CD4-positive, alpha-beta T cell (primary cell): ENCODE measurements around the gene TMEM121B. TPM values are rescaled to one million over a fixed set of nuclear protein-coding genes. Genes with fewer than 3 reads are reported as not detected.

Experiments used
- ATAC-seq: fragments of 200-7000 bp; cut with Tn5 transposase; one replicate; pipeline ENCODE4 v1.10.0; 2022; ENCODE audit warnings: mild to moderate bottlenecking; ENCODE audit not compliant: poor library complexity
- CTCF ChIA-PET: fragments of 350-600 bp; sonication (Branson Sonifier 250); formaldehyde crosslinking; loops from one replicate; lab custom pipeline; 2021; ENCODE audit warnings: antibody characterized with exemption, inconsistent platforms; lab: Charles Lee
- POLR2A ChIA-PET: fragments of 350-600 bp; sonication (Branson Sonifier 250); formaldehyde crosslinking; loops from one replicate; lab custom pipeline; 2021; ENCODE audit warnings: antibody characterized with exemption, inconsistent platforms; lab: Charles Lee
- DNase-seq, 14 experiments: peaks; one replicate each; pipeline ENCODE4 v3.0.0-alpha.2; 2013 to 2020; ENCODE audit warnings: mixed read lengths in 2 of 14
- H3K27ac ChIP-seq, 2 donors: one replicate each; pipeline versions ENCODE4 v1.5.1 to v1.7.0; 2013; ENCODE audit warnings: low read length in 2 of 2, low read depth in 1 of 2, mild to moderate bottlenecking in 1 of 2
- H3K27me3 ChIP-seq, 2 experiments: 1 replicate in 1 of 2; 2 replicates in 1 of 2; pipeline versions ENCODE4 v1.6.1 to v1.7.0; 2013; ENCODE audit warnings: low read length in 2 of 2, control low read depth in 1 of 2, mild to moderate bottlenecking in 1 of 2, moderate library complexity in 1 of 2; ENCODE audit not compliant: insufficient read depth in 2 of 2, control insufficient read depth in 1 of 2
- H3K36me3 ChIP-seq: one replicate; pipeline ENCODE4 v1.6.1; 2013; ENCODE audit warnings: low read length, control low read depth; ENCODE audit not compliant: insufficient read depth
- H3K4me1 ChIP-seq: one replicate; pipeline ENCODE4 v1.6.1; 2013; ENCODE audit warnings: low read length, control low read depth; ENCODE audit not compliant: insufficient read depth
- H3K4me3 ChIP-seq: one replicate; pipeline ENCODE4 v1.5.1; 2013; ENCODE audit warnings: mild to moderate bottlenecking, low read length, moderate library complexity
- H3K9me3 ChIP-seq, 2 experiments: 1 replicate in 1 of 2; 2 replicates in 1 of 2; pipeline versions ENCODE4 v1.6.1 to v1.7.0; 2013; ENCODE audit warnings: low read length in 2 of 2, mild to moderate bottlenecking in 2 of 2, control low read depth in 1 of 2, moderate library complexity in 1 of 2; ENCODE audit not compliant: control insufficient read depth in 1 of 2, insufficient read depth in 1 of 2
- H3K27ac Mint-ChIP-seq: one replicate; pipeline ENCODE4 v1.8.0; 2020; ENCODE audit warnings: mixed read lengths
- H3K27me3 Mint-ChIP-seq: one replicate; pipeline ENCODE4 v1.8.0; 2021; ENCODE audit warnings: mixed read lengths
- H3K36me3 Mint-ChIP-seq: one replicate; pipeline ENCODE4 v1.8.0; 2021; ENCODE audit warnings: low read depth, mixed read lengths
- H3K4me1 Mint-ChIP-seq: one replicate; pipeline ENCODE4 v1.8.0; 2021; ENCODE audit warnings: low read depth, mixed read lengths
- H3K4me3 Mint-ChIP-seq: one replicate; pipeline ENCODE4 v1.8.0; 2020; ENCODE audit warnings: mild to moderate bottlenecking, mixed read lengths
- H3K9me3 Mint-ChIP-seq: one replicate; pipeline ENCODE4 v1.8.0; 2020; ENCODE audit warnings: mixed read lengths
- intact Hi-C, 2 experiments: fragments of 100-400 bp; cut with DNase I in 1 of 2; cut with micrococcal nuclease in 1 of 2; formaldehyde crosslinking; loops; one replicate each; pipeline versions ENCODE4 v1.15.1 to v1.9.0; 2023 to 2025; cut with DNase I, micrococcal nuclease
- total RNA-seq, 174 experiments: library from RNA in 2 of 174; stranded (reverse) in 2 of 174; gene quantifications; one replicate each; pipeline ENCODE4 v1.2.3 and lab custom pipeline; 2021 to 2026
- TF ChIP-seq, protein P1 (sequence below): fragments of 200-600 bp; IDR thresholded peaks from one replicate; pipeline ENCODE4 v1.8.0; 2022; ENCODE audit warnings: antibody characterized with exemption, mild to moderate bottlenecking

TMEM121B gene
- total RNA-seq, 2 experiments from 2014 or later = 0.05 to 0.08 TPM

DNA sequence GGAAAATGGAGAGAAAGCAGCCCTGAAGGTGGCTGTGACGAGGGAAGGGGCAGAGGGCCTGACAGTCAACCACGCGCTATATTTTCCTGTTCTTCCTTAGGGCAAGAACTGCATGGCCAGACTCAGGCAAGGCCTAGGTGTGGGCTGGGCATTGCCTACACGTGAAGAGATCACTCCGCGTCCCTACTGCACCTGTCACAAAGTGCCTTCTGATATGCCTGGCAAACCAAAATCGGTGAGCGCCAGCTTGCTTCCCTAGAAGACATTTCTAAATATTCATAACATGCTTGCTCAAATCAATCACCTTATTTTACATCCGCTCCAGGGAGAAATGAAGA, 6.3 kb downstream of the TMEM121B start:
- peak overlapping the region; percentile 80 for H3K27ac Mint-ChIP-seq
- CTCF ChIA-PET = interaction anchor here (0.6 kb wide), 1 partner anchor 8 kb away, joined by 3 read pairs; no protein-coding TSS in a partner anchor
- no peak overlapping the region for H3K4me3 ChIP-seq
- POLR2A ChIA-PET = interaction anchor here (3.0 to 3.8 kb wide), 2 partner anchors 8 to 27 kb away, joined by 21 to 42 read pairs; no protein-coding TSS in a partner anchor
- no peaks in the 10 kb centered on the region for H3K27me3 Mint-ChIP-seq
- no peaks in the 10 kb centered on the region for H3K27me3 ChIP-seq
- no peak for ATAC-seq
- no peak overlapping the region for H3K4me3 Mint-ChIP-seq
- H3K4me1 Mint-ChIP-seq = peaks cover 84% of the 10 kb centered on the region
- TF ChIP-seq, protein P1, sequence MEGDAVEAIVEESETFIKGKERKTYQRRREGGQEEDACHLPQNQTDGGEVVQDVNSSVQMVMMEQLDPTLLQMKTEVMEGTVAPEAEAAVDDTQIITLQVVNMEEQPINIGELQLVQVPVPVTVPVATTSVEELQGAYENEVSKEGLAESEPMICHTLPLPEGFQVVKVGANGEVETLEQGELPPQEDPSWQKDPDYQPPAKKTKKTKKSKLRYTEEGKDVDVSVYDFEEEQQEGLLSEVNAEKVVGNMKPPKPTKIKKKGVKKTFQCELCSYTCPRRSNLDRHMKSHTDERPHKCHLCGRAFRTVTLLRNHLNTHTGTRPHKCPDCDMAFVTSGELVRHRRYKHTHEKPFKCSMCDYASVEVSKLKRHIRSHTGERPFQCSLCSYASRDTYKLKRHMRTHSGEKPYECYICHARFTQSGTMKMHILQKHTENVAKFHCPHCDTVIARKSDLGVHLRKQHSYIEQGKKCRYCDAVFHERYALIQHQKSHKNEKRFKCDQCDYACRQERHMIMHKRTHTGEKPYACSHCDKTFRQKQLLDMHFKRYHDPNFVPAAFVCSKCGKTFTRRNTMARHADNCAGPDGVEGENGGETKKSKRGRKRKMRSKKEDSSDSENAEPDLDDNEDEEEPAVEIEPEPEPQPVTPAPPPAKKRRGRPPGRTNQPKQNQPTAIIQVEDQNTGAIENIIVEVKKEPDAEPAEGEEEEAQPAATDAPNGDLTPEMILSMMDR = no peak
- no peak overlapping the region for H3K27ac ChIP-seq
- no peaks in the 10 kb centered on the region for H3K9me3 ChIP-seq
- DNase-seq = no peak
- peaks cover 21% of the 10 kb centered on the region for H3K36me3 Mint-ChIP-seq
- H3K9me3 Mint-ChIP-seq = no peaks in the 10 kb centered on the region
- peaks cover 61% of the 10 kb centered on the region for H3K4me1 ChIP-seq
- intact Hi-C loops = loop anchor here (5.0 kb wide), 1 partner anchor 42 kb away; the partner anchor contains the start of gene HDHD5 (in 2 of the 2)
- peaks cover 2% of the 10 kb centered on the region for H3K36me3 ChIP-seq

DNA sequence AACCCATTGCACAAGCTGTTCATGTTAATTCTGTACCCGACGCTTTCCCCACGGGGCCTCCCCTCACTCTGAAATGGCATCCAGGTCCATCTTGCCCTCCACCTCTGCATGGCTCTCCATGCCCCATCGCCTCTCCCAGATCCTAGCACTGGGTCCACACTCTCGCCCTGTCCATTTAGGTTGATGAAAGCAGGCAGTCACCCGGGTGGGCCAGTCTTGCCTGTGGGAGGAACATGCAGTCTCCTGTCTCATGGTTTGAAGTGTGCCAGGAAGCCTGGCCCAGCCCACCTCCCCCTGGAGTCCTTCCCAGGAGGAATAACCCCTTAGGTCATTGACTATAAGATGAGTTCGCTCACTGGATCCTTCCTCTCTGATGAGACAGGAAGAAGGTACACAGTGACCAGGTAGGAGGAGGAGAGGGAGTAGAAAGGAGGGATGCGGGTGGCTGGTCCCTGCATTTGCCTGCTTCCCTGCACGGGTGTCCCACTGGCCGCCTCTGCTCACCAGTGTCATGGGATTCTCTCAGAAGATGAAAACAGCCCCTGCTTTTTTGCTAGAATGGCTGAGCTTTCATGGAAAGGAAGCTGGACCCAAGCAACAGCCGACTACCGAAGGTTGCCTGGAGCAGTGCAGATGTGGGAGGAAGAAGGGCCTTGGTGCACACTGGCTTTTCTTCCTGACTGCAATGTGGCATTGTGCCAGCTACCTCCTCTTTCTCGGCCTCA, 6.8 kb downstream of the TMEM121B start:
- Mint-ChIP-seq H3K9me3 (no peaks in the 10 kb centered on the region), H3K4me3 (no peak overlapping the region), H3K27me3 (no peaks in the 10 kb centered on the region), H3K4me1 (peaks cover 86% of the 10 kb centered on the region), H3K36me3 (peaks cover 26% of the 10 kb centered on the region), H3K27ac (peak overlapping the region; percentile 80)
- H3K9me3 ChIP-seq = no peaks in the 10 kb centered on the region
- POLR2A ChIA-PET = no interaction called here
- ATAC-seq (no peak), DNase-seq (no peak)
- H3K27me3 ChIP-seq = no peaks in the 10 kb centered on the region
- peaks cover 8% of the 10 kb centered on the region for H3K36me3 ChIP-seq
- H3K27ac ChIP-seq = no peak overlapping the region
- peaks cover 56% of the 10 kb centered on the region for H3K4me1 ChIP-seq
- CTCF ChIA-PET = no interaction called here
- TF ChIP-seq, protein P1 = no peak
- no peak overlapping the region for H3K4me3 ChIP-seq
- intact Hi-C loops = no loop called here

GRCh38 chr22:17113600-17113999, 7.6 kb downstream of the TMEM121B start:
- Mint-ChIP-seq H3K4me1 (peaks cover 81% of the 10 kb centered on the region), H3K4me3 (no peak overlapping the region), H3K27me3 (no peaks in the 10 kb centered on the region), H3K27ac (peak overlapping the region; percentile 80), H3K9me3 (no peaks in the 10 kb centered on the region), H3K36me3 (peaks cover 28% of the 10 kb centered on the region)
- intact Hi-C loops = no loop called here
- Histone ChIP-seq H3K4me1 (peaks cover 49% of the 10 kb centered on the region), H3K27ac (peak overlapping the region in 1 of 2 donors; percentile 7), H3K9me3 (no peaks in the 10 kb centered on the region), H3K36me3 (peaks cover 14% of the 10 kb centered on the region), H3K27me3 (no peaks in the 10 kb centered on the region), H3K4me3 (no peak overlapping the region)
- ATAC-seq (no peak), DNase-seq (no peak)
- TF ChIP-seq, protein P1 = no peak
- POLR2A ChIA-PET = no interaction called here
- CTCF ChIA-PET = no interaction called here
